PC-9 (cell line): ENCODE results near the gene ZNF335.

ENCODE experiments used
- CTCF ChIP-seq: fragments of 200-600 bp; sonication (generic); conservative IDR thresholded peaks from 2 replicates; pipeline ENCODE4 v1.6.1; 2017; ENCODE audit warnings: mixed run types, antibody characterized with exemption, mild to moderate bottlenecking, moderate library complexity
- EZH2 ChIP-seq: fragments of 200-600 bp; sonication (generic); IDR thresholded peaks from 2 replicates; pipeline ENCODE4 v1.8.0; 2017; ENCODE audit warnings: antibody characterized with exemption, low read depth

- TF ChIP-seq EZH2 (no peak), CTCF (no peak)
Measured at GRCh38 chr20:45927071-45927878, 44.7 kb downstream of the ZNF335 start.
